Measurements from ENCODE around the gene GALT.

The GALT gene

GRCh38 chr9:34651876-34652601 is 5.6 kb downstream of the GALT start, which contains the start of gene IL11RA:
Gene IL11RA (plus strand): TSS chr9:34652185. CDS start chr9:34655218, 3,033 bp downstream.
- DNase-seq (ENCODE audit: low read depth in 2 of 2) = peak in 1 of 2 donors; percentile 38

GRCh38 chr9:34652602-34653000 is 6.1 kb downstream of the GALT start:
- DNase-seq (ENCODE audit: low read depth in 2 of 2) = no peak

GRCh38 chr9:34653151-34654072 is 6.9 kb downstream of the GALT start:
- DNase-seq (ENCODE audit: low read depth in 2 of 2) = no peak

GRCh38 chr9:34654323-34655051 is 8.0 kb downstream of the GALT start:
- no peak for DNase-seq (ENCODE audit: low read depth in 2 of 2)

- no peak for DNase-seq (ENCODE audit: low read depth in 2 of 2)
These were observed 8.9 kb downstream of the GALT start for GRCh38 chr9:34655394-34655793.

- DNase-seq (ENCODE audit: low read depth in 2 of 2) = no peak
These were observed 10.5 kb downstream of the GALT start for GRCh38 chr9:34656992-34657391.

- no peak for DNase-seq (ENCODE audit: low read depth in 2 of 2)
These were observed 12.0 kb downstream of the GALT start for GRCh38 chr9:34658461-34658860.

GRCh38 chr9:34659592-34660253 is 13.2 kb downstream of the GALT start:
- no peak for DNase-seq (ENCODE audit: low read depth in 2 of 2)

GRCh38 chr9:34662526-34663302 is 16.2 kb downstream of the GALT start, which contains the start of gene CCL27:
Gene CCL27 (minus strand): TSS chr9:34662657. CDS start chr9:34662633, 24 bp downstream.
- DNase-seq (ENCODE audit: low read depth in 2 of 2) = no peak

- DNase-seq (ENCODE audit: low read depth in 2 of 2) = no peak
These were observed 16.8 kb downstream of the GALT start for GRCh38 chr9:34663303-34663605.

GRCh38 chr9:34664281-34665066 is 18.0 kb downstream of the GALT start:
- DNase-seq (ENCODE audit: low read depth in 2 of 2) = peak; percentile 12 to 38

GRCh38 chr9:34665067-34665380 is 18.5 kb downstream of the GALT start:
- no peak for DNase-seq (ENCODE audit: low read depth in 2 of 2)

- peak; percentile 76 to 80 for DNase-seq (ENCODE audit: low read depth in 2 of 2)
These were observed 19.1 kb downstream of the GALT start for GRCh38 chr9:34665381-34666250.

- DNase-seq (ENCODE audit: low read depth in 2 of 2) = no peak
These were observed 23.5 kb downstream of the GALT start for GRCh38 chr9:34669809-34670562.

- no peak for DNase-seq (ENCODE audit: low read depth in 2 of 2)
These were observed 24.8 kb downstream of the GALT start for GRCh38 chr9:34671307-34671706.

- DNase-seq (ENCODE audit: low read depth in 2 of 2) = no peak
These were observed 28.0 kb downstream of the GALT start for GRCh38 chr9:34674440-34674839.

GRCh38 chr9:34675048-34675714 is 28.7 kb downstream of the GALT start:
- DNase-seq (ENCODE audit: low read depth in 2 of 2) = peak in 1 of 2 donors; percentile 16

- no peak for DNase-seq (ENCODE audit: low read depth in 2 of 2)
These were observed 29.4 kb downstream of the GALT start for GRCh38 chr9:34675869-34676268.
